ENCODE measurements around the gene PLXNA4. TPM values are rescaled to one million over a fixed set of nuclear protein-coding genes. Genes with fewer than 3 reads are reported as not detected.

The PLXNA4 gene
- total and polyA plus RNA-seq, 8 donors, result 1.9 to 6.6 (median 3.4) TPM

GRCh38 chr7:132504852-132505251 lies 71.4 kb downstream of the PLXNA4 start:
- Histone ChIP-seq H3K27ac (no peak overlapping the region), H3K27me3 (peaks cover 0 to 6% of the 10 kb centered on the region in 2 donors), H3K4me3 (no peak overlapping the region), H3K9me3 (no peaks in the 10 kb centered on the region), H3K4me1 (no peaks in the 10 kb centered on the region), H3K36me3 (no peaks in the 10 kb centered on the region)
- no peak for ATAC-seq
- no peak for DNase-seq
- intact Hi-C loops (cut with DNase I), result no loop called here
- TF ChIP-seq CTCF (IDR thresholded peaks at IDR 0.05), result no peak

GRCh38 chr7:132504071-132504470 lies 72.2 kb downstream of the PLXNA4 start:
- DNase-seq, result no peak
- no peak overlapping the region for H3K27ac ChIP-seq
- H3K27me3 ChIP-seq, result peaks cover 0 to 6% of the 10 kb centered on the region in 2 donors
- no peak for TF ChIP-seq CTCF (IDR thresholded peaks at IDR 0.05)
- no peaks in the 10 kb centered on the region for H3K9me3 ChIP-seq
- no peak for ATAC-seq
- H3K36me3 ChIP-seq, result no peaks in the 10 kb centered on the region
- intact Hi-C loops (cut with DNase I), result no loop called here
- no peak overlapping the region for H3K4me3 ChIP-seq
- no peaks in the 10 kb centered on the region for H3K4me1 ChIP-seq

- Histone ChIP-seq H3K36me3 (no peaks in the 10 kb centered on the region), H3K27me3 (peaks cover 0 to 3% of the 10 kb centered on the region in 2 donors), H3K27ac (no peak overlapping the region), H3K9me3 (no peaks in the 10 kb centered on the region), H3K4me3 (no peak overlapping the region), H3K4me1 (no peaks in the 10 kb centered on the region)
- TF ChIP-seq CTCF (IDR thresholded peaks at IDR 0.05), result no peak
- DNase-seq (no peak), ATAC-seq (no peak)
- intact Hi-C loops (cut with DNase I), result no loop called here
Measured at GRCh38 chr7:132503415-132503814, 72.9 kb downstream of the PLXNA4 start.

GRCh38 chr7:132501956-132502355 lies 74.3 kb downstream of the PLXNA4 start:
- no peaks in the 10 kb centered on the region for H3K9me3 ChIP-seq
- no peak for ATAC-seq
- H3K4me1 ChIP-seq, result no peaks in the 10 kb centered on the region
- no peak for TF ChIP-seq CTCF (IDR thresholded peaks at IDR 0.05)
- no peaks in the 10 kb centered on the region for H3K36me3 ChIP-seq
- no peaks in the 10 kb centered on the region for H3K27me3 ChIP-seq
- no peak overlapping the region for H3K4me3 ChIP-seq
- intact Hi-C loops (cut with DNase I), result no loop called here
- DNase-seq, result no peak
- H3K27ac ChIP-seq, result no peak overlapping the region

GRCh38 chr7:132500727-132501440 lies 75.4 kb downstream of the PLXNA4 start:
- Histone ChIP-seq H3K4me3 (no peak overlapping the region), H3K36me3 (no peaks in the 10 kb centered on the region), H3K9me3 (no peaks in the 10 kb centered on the region), H3K4me1 (no peaks in the 10 kb centered on the region), H3K27me3 (no peaks in the 10 kb centered on the region), H3K27ac (no peak overlapping the region)
- ATAC-seq (peak; percentile 64), DNase-seq (peak in 2 of 4 donors; percentile 25 to 47)
- TF ChIP-seq CTCF (IDR thresholded peaks at IDR 0.05), result no peak
- intact Hi-C loops (cut with DNase I), result no loop called here
